Upper lobe of left lung (tissue), 4 donors: ENCODE measurements around the gene TXNL4B.

Source experiments
- CTCF ChIP-seq, 6 experiments: fragments of 450-650 bp in 4 of 6; fragments of 200-600 bp in 2 of 6; sonication (generic) in 2 of 6; IDR thresholded peaks; one replicate each; pipeline ENCODE4 v1.5.1; 2016 to 2019; ENCODE audit warnings: antibody characterized with exemption in 6 of 6
- EP300 ChIP-seq, 4 donors: sonication (generic); formaldehyde crosslinking; IDR thresholded peaks; one replicate each; pipeline ENCODE4 v1.5.1; 2017; ENCODE audit warnings: antibody characterized with exemption in 4 of 4, control low read depth in 2 of 4
- POLR2AphosphoS5 ChIP-seq, 2 donors: sonication (generic); formaldehyde crosslinking; IDR thresholded peaks; one replicate each; pipeline ENCODE4 v1.5.1; 2017; ENCODE audit warnings: antibody characterized with exemption in 2 of 2

DNA sequence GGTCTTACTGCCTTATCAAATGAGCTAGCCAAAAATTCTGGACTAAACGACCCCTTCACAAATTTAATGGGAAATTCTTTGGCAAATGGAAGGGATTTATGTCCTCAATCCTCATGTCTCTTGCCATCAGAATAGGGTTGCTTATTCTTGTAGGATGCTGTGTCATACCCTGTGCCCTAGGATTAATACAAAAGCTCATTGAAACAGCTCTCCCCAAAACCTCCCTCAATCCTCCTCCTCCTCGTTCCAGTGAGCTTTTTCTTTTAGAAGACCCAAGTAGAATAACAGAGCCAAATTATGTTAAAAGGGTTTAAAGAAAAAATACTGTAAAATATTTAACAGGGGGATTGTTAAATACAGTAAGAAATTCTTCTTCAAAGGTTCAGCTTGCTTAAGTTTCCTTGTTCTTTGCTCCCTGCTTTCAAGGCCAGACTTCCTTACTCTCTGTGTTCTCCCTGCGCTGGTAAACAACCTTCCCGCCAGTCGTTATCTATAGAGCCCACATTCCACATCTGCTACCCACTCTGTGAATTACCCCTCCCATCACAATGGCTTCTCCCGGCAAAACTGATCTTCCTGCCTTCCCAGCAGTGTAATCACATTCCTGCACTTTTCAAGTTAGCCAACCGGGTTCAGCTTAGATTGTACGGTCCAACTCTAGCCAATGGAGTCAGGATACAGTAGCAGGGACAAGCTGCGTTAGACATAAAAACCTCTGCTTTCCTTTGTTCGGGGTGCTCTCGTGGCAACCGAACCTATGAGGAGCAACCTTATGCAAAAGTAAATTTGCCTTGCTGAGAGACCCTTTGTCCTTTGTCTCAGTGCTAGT lies 20.7 kb downstream of the TXNL4B start:
- TF ChIP-seq CTCF (IDR thresholded peaks at IDR 0.05) (no peak), EP300 (IDR thresholded peaks at IDR 0.05) (no peak), POLR2AphosphoS5 (IDR thresholded peaks at IDR 0.05) (no peak)
